Naive B cell (primary cell): ENCODE results near the gene HSP90AB1. TPM values are rescaled to one million over a fixed set of nuclear protein-coding genes. Genes with fewer than 3 reads are reported as not detected.

Source experiments
- ATAC-seq, 2 donors: fragments of 150-1000 bp; cut with Tn5 transposase; 2 replicates each; pipeline ENCODE4 v1.10.0; 2021; ENCODE audit warnings: low read depth in 2 of 2, mild to moderate bottlenecking in 2 of 2, moderate library complexity in 2 of 2
- DNase-seq: peaks from one replicate; pipeline ENCODE4 v3.0.0; 2022
- H3K27ac Mint-ChIP-seq, 6 donors: one replicate each; pipeline ENCODE4 v1.8.0; 2020 to 2022; ENCODE audit warnings: mild to moderate bottlenecking in 6 of 6, mixed read lengths in 6 of 6, moderate library complexity in 5 of 6, inconsistent platforms in 2 of 6
- H3K27me3 Mint-ChIP-seq, 3 donors: one replicate each; pipeline ENCODE4 v1.8.0; 2021 to 2022; ENCODE audit warnings: mixed read lengths in 3 of 3, mild to moderate bottlenecking in 1 of 3
- H3K36me3 Mint-ChIP-seq, 2 donors: one replicate each; pipeline ENCODE4 v1.8.0; 2020 to 2022; ENCODE audit warnings: mixed read lengths in 2 of 2, inconsistent platforms in 1 of 2, mild to moderate bottlenecking in 1 of 2
- H3K4me1 Mint-ChIP-seq, 3 donors: one replicate each; pipeline ENCODE4 v1.8.0; 2020 to 2022; ENCODE audit warnings: mixed read lengths in 3 of 3, inconsistent platforms in 1 of 3, mild to moderate bottlenecking in 1 of 3, moderate library complexity in 1 of 3
- H3K4me3 Mint-ChIP-seq, 8 donors: one replicate each; pipeline ENCODE4 v1.8.0; 2020 to 2022; ENCODE audit warnings: mild to moderate bottlenecking in 8 of 8, mixed read lengths in 8 of 8, moderate library complexity in 8 of 8, inconsistent platforms in 2 of 8
- H3K9me3 Mint-ChIP-seq, 7 donors: one replicate each; pipeline ENCODE4 v1.8.0; 2020 to 2022; ENCODE audit warnings: mixed read lengths in 7 of 7, mild to moderate bottlenecking in 5 of 7, inconsistent platforms in 2 of 7, moderate library complexity in 1 of 7
- polyA plus RNA-seq, 6 donors: library from polyadenylated mRNA; unstranded; fragments of 300-500 nt; fragmentation: Illumina TruSeq; gene quantifications; one replicate each; pipeline ENCODE4 v1.2.3, GENCODE V29; 2021; ENCODE audit warnings: low read depth in 6 of 6

Gene HSP90AB1
- polyA plus RNA-seq, 6 donors from 2014 or later, result 420 to 486 (median 447) TPM

GRCh38 chr6:44217332-44218143 is 29.4 kb upstream of the HSP90AB1 start:
- DNase-seq (no peak), ATAC-seq (no peak)
- Mint-ChIP-seq H3K4me1 (peaks cover 19 to 28% (median 21%) of the 10 kb centered on the region in 3 donors), H3K4me3 (peak overlapping the region in 1 of 8 donors; percentile 77), H3K36me3 (no peaks in the 10 kb centered on the region), H3K27me3 (peaks cover 0 to 7% (median 0%) of the 10 kb centered on the region in 3 donors), H3K9me3 (no peaks in the 10 kb centered on the region), H3K27ac (peak overlapping the region in 1 of 6 donors; percentile 38)

- ATAC-seq (peak; percentile 5 to 24), DNase-seq (peak; percentile 34)
- H3K27ac Mint-ChIP-seq, result peak overlapping the region in 3 of 6 donors; percentile 34 to 76 (median 62)
- no peaks in the 10 kb centered on the region for H3K9me3 Mint-ChIP-seq
- peaks cover 29 to 38% (median 33%) of the 10 kb centered on the region in 3 donors for H3K4me1 Mint-ChIP-seq
- no peaks in the 10 kb centered on the region for H3K36me3 Mint-ChIP-seq
- H3K27me3 Mint-ChIP-seq, result peaks cover 0 to 9% (median 0%) of the 10 kb centered on the region in 3 donors
- H3K4me3 Mint-ChIP-seq, result peak overlapping the region; percentile 78 to 89 (median 82)
Observed at GRCh38 chr6:44219053-44219814, 27.7 kb upstream of the HSP90AB1 start.

- Mint-ChIP-seq H3K27me3 (peaks cover 0 to 13% (median 0%) of the 10 kb centered on the region in 3 donors), H3K4me3 (peak overlapping the region in 7 of 8 donors; percentile 19 to 89 (median 79)), H3K4me1 (peaks cover 34 to 44% (median 38%) of the 10 kb centered on the region in 3 donors), H3K27ac (peak overlapping the region in 2 of 6 donors; percentile 56 to 76), H3K9me3 (no peaks in the 10 kb centered on the region), H3K36me3 (no peaks in the 10 kb centered on the region)
- DNase-seq, result no peak
- no peak for ATAC-seq
Observed at GRCh38 chr6:44219815-44220784, 26.8 kb upstream of the HSP90AB1 start.

- Mint-ChIP-seq H3K9me3 (no peaks in the 10 kb centered on the region), H3K4me1 (peaks cover 34 to 44% (median 38%) of the 10 kb centered on the region in 3 donors), H3K27me3 (peaks cover 0 to 13% (median 0%) of the 10 kb centered on the region in 3 donors), H3K36me3 (no peaks in the 10 kb centered on the region), H3K27ac (peak overlapping the region in 4 of 6 donors; percentile 60 to 88 (median 87)), H3K4me3 (peak overlapping the region in 5 of 8 donors; percentile 37 to 91 (median 69))
- DNase-seq, result no peak
- no peak for ATAC-seq
Observed at GRCh38 chr6:44220913-44221290, 26.0 kb upstream of the HSP90AB1 start.

- Mint-ChIP-seq H3K9me3 (no peaks in the 10 kb centered on the region), H3K27me3 (peaks cover 0 to 13% (median 0%) of the 10 kb centered on the region in 3 donors), H3K36me3 (no peaks in the 10 kb centered on the region), H3K4me1 (peaks cover 34 to 43% (median 38%) of the 10 kb centered on the region in 3 donors), H3K27ac (peak overlapping the region in 4 of 6 donors; percentile 60 to 88 (median 87)), H3K4me3 (peak overlapping the region in 7 of 8 donors; percentile 37 to 91 (median 63))
- DNase-seq (peak; percentile 69), ATAC-seq (peak; percentile 60 to 62)
Observed at GRCh38 chr6:44221291-44221960, 25.5 kb upstream of the HSP90AB1 start.

- peak overlapping the region in 2 of 6 donors; percentile 60 to 77 for H3K27ac Mint-ChIP-seq
- H3K27me3 Mint-ChIP-seq, result peaks cover 0 to 13% (median 0%) of the 10 kb centered on the region in 3 donors
- H3K4me3 Mint-ChIP-seq, result peak overlapping the region in 4 of 8 donors; percentile 48 to 91 (median 83)
- H3K9me3 Mint-ChIP-seq, result no peaks in the 10 kb centered on the region
- peaks cover 34 to 42% (median 38%) of the 10 kb centered on the region in 3 donors for H3K4me1 Mint-ChIP-seq
- DNase-seq, result no peak
- ATAC-seq, result no peak
- no peaks in the 10 kb centered on the region for H3K36me3 Mint-ChIP-seq
Observed at GRCh38 chr6:44221961-44222335, 25.0 kb upstream of the HSP90AB1 start.

- DNase-seq (no peak), ATAC-seq (no peak)
- Mint-ChIP-seq H3K27me3 (peaks cover 0 to 13% (median 0%) of the 10 kb centered on the region in 3 donors), H3K4me1 (peaks cover 34 to 42% (median 38%) of the 10 kb centered on the region in 3 donors), H3K27ac (peak overlapping the region in 3 of 6 donors; percentile 70 to 87 (median 72)), H3K9me3 (no peaks in the 10 kb centered on the region), H3K36me3 (no peaks in the 10 kb centered on the region), H3K4me3 (peak overlapping the region; percentile 77 to 92 (median 89))
Observed at GRCh38 chr6:44222486-44223318, 24.2 kb upstream of the HSP90AB1 start.

GRCh38 chr6:44223319-44224028 is 23.4 kb upstream of the HSP90AB1 start, which contains the start of gene SLC29A1:
TSS of gene SLC29A1 (plus strand) at chr6:44223595. CDS start at chr6:44227314, 3,719 bp downstream.
- peaks cover 30 to 39% (median 38%) of the 10 kb centered on the region in 3 donors for H3K4me1 Mint-ChIP-seq
- H3K27ac Mint-ChIP-seq, result peak within 1 kb of the TSS in 4 of 6 donors; percentile 61 to 87 (median 71)
- H3K27me3 Mint-ChIP-seq, result peaks cover 0 to 13% (median 0%) of the 10 kb centered on the region in 3 donors
- ATAC-seq, result peak; percentile 81 to 85
- DNase-seq, result peak; percentile 79
- H3K36me3 Mint-ChIP-seq, result no peaks in the 10 kb centered on the region
- H3K4me3 Mint-ChIP-seq, result peak within 1 kb of the TSS; percentile 80 to 92 (median 89)
- H3K9me3 Mint-ChIP-seq, result no peaks in the 10 kb centered on the region

- no peaks in the 10 kb centered on the region for H3K36me3 Mint-ChIP-seq
- peak overlapping the region; percentile 80 to 92 (median 86) for H3K4me3 Mint-ChIP-seq
- ATAC-seq, result peak; percentile 1 to 6
- no peaks in the 10 kb centered on the region for H3K9me3 Mint-ChIP-seq
- no peak for DNase-seq
- H3K27me3 Mint-ChIP-seq, result peaks cover 0 to 13% (median 0%) of the 10 kb centered on the region in 3 donors
- peak overlapping the region in 1 of 6 donors; percentile 61 for H3K27ac Mint-ChIP-seq
- H3K4me1 Mint-ChIP-seq, result peaks cover 29 to 34% (median 33%) of the 10 kb centered on the region in 3 donors
Observed at GRCh38 chr6:44224029-44224964, 22.6 kb upstream of the HSP90AB1 start.

GRCh38 chr6:44224965-44225305 is 22.0 kb upstream of the HSP90AB1 start:
- Mint-ChIP-seq H3K9me3 (no peaks in the 10 kb centered on the region), H3K4me1 (peaks cover 25 to 31% (median 28%) of the 10 kb centered on the region in 3 donors), H3K36me3 (no peaks in the 10 kb centered on the region), H3K27me3 (peaks cover 0 to 13% (median 0%) of the 10 kb centered on the region in 3 donors), H3K4me3 (peak overlapping the region in 7 of 8 donors; percentile 35 to 92 (median 84)), H3K27ac (no peak overlapping the region)
- no peak for ATAC-seq
- no peak for DNase-seq
